ENCODE results near the gene PRXL2B.

- TF ChIP-seq POLR2A (IDR thresholded peaks at IDR 0.05) (no peak), CTCF (IDR thresholded peaks at IDR 0.05) (no peak)
Observed at GRCh38 chr1:2598329-2598931, 11.9 kb downstream of the PRXL2B start.
